Neural crest cell (in vitro differentiated cells): ENCODE measurements around the gene BIN2. TPM values are rescaled to one million over a fixed set of nuclear protein-coding genes. Genes with fewer than 3 reads are reported as not detected.

Experiments
- DNase-seq: peaks from one replicate; pipeline ENCODE4 v3.0.0; 2021; ENCODE audit warnings: low read depth, mixed read lengths, low spot score
- H3K27ac Mint-ChIP-seq: one replicate; pipeline ENCODE4 v1.8.0; 2021; ENCODE audit warnings: mild to moderate bottlenecking, mixed read lengths; ENCODE audit not compliant: unreplicated experiment
- H3K27me3 Mint-ChIP-seq: 2 replicates; pipeline ENCODE4 v1.8.0; 2021; ENCODE audit warnings: low read depth, mild to moderate bottlenecking, mixed read lengths
- H3K36me3 Mint-ChIP-seq: 2 replicates; pipeline ENCODE4 v1.8.0; 2021; ENCODE audit warnings: low read depth, mild to moderate bottlenecking, mixed read lengths
- H3K4me1 Mint-ChIP-seq: 2 replicates; pipeline ENCODE4 v1.8.0; 2021; ENCODE audit warnings: mixed read lengths
- H3K4me3 Mint-ChIP-seq: one replicate; pipeline ENCODE4 v1.8.0; 2021; ENCODE audit warnings: mild to moderate bottlenecking, mixed read lengths
- H3K9me3 Mint-ChIP-seq: 2 replicates; pipeline ENCODE4 v1.8.0; 2021; ENCODE audit warnings: mixed read lengths
- CTCF ChIP-seq: fragments of 200-600 bp; sonication (generic); conservative IDR thresholded peaks from 2 replicates; pipeline ENCODE4 v1.5.0; 2021; ENCODE audit warnings: antibody characterized with exemption, mild to moderate bottlenecking
- total RNA-seq: library from RNA; stranded (reverse); gene quantifications from 2 replicates; pipeline ENCODE4 v1.2.1, GENCODE V29; 2021

BIN2 gene
- total RNA-seq, 1 donor from 2014 or later = not detected

- H3K36me3 Mint-ChIP-seq = no peaks in the 10 kb centered on the region
- TF ChIP-seq CTCF = no peak
- no peaks in the 10 kb centered on the region for H3K27me3 Mint-ChIP-seq
- DNase-seq = no peak
- peaks cover 13% of the 10 kb centered on the region for H3K4me1 Mint-ChIP-seq
- peak overlapping the region; percentile 69 for H3K27ac Mint-ChIP-seq
- no peaks in the 10 kb centered on the region for H3K9me3 Mint-ChIP-seq
- H3K4me3 Mint-ChIP-seq = no peak overlapping the region
These were observed 2.9 kb upstream of the BIN2 start for GRCh38 chr12:51326698-51327439.

GRCh38 chr12:51324953-51325352 is 979 bp upstream of the BIN2 start:
- Mint-ChIP-seq H3K4me3 (no peak overlapping the region), H3K27ac (peak overlapping the region; percentile 24), H3K36me3 (no peaks in the 10 kb centered on the region), H3K4me1 (peaks cover 23% of the 10 kb centered on the region), H3K27me3 (no peaks in the 10 kb centered on the region), H3K9me3 (no peaks in the 10 kb centered on the region)
- TF ChIP-seq CTCF = no peak
- DNase-seq = no peak

- H3K27me3 Mint-ChIP-seq = no peaks in the 10 kb centered on the region
- no peaks in the 10 kb centered on the region for H3K36me3 Mint-ChIP-seq
- TF ChIP-seq CTCF = no peak
- H3K4me3 Mint-ChIP-seq = no peak overlapping the region
- H3K4me1 Mint-ChIP-seq = peaks cover 23% of the 10 kb centered on the region
- no peak overlapping the region for H3K27ac Mint-ChIP-seq
- no peaks in the 10 kb centered on the region for H3K9me3 Mint-ChIP-seq
- DNase-seq = no peak
These were observed 535 bp downstream of the BIN2 start for GRCh38 chr12:51323317-51323960.

- H3K27ac Mint-ChIP-seq = no peak overlapping the region
- H3K4me3 Mint-ChIP-seq = no peak overlapping the region
- DNase-seq = no peak
- H3K4me1 Mint-ChIP-seq = peaks cover 23% of the 10 kb centered on the region
- no peaks in the 10 kb centered on the region for H3K9me3 Mint-ChIP-seq
- H3K27me3 Mint-ChIP-seq = no peaks in the 10 kb centered on the region
- no peaks in the 10 kb centered on the region for H3K36me3 Mint-ChIP-seq
- TF ChIP-seq CTCF = no peak
These were observed 1.5 kb downstream of the BIN2 start for GRCh38 chr12:51322452-51322851.

- Mint-ChIP-seq H3K27me3 (no peaks in the 10 kb centered on the region), H3K4me3 (no peak overlapping the region), H3K4me1 (peaks cover 18% of the 10 kb centered on the region), H3K36me3 (no peaks in the 10 kb centered on the region), H3K9me3 (no peaks in the 10 kb centered on the region), H3K27ac (no peak overlapping the region)
- no peak for DNase-seq
- no peak for TF ChIP-seq CTCF
These were observed 2.1 kb downstream of the BIN2 start for GRCh38 chr12:51321882-51322281.
